HG02642 (cell line): ENCODE results near the gene NXPH3.

Source experiments
- ATAC-seq: cut with Tn5 transposase; IDR thresholded peaks from one replicate; pipeline ENCODE4 v1.9.1; 2021; ENCODE audit warnings: mild to moderate bottlenecking; ENCODE audit not compliant: unreplicated experiment, poor library complexity

Gene NXPH3

GRCh38 chr17:49574323-49574781 lies 1.3 kb upstream of the NXPH3 start:
- no peak for ATAC-seq

- no peak for ATAC-seq
Observed at GRCh38 chr17:49574945-49575678, 559 bp upstream of the NXPH3 start.

DNA sequence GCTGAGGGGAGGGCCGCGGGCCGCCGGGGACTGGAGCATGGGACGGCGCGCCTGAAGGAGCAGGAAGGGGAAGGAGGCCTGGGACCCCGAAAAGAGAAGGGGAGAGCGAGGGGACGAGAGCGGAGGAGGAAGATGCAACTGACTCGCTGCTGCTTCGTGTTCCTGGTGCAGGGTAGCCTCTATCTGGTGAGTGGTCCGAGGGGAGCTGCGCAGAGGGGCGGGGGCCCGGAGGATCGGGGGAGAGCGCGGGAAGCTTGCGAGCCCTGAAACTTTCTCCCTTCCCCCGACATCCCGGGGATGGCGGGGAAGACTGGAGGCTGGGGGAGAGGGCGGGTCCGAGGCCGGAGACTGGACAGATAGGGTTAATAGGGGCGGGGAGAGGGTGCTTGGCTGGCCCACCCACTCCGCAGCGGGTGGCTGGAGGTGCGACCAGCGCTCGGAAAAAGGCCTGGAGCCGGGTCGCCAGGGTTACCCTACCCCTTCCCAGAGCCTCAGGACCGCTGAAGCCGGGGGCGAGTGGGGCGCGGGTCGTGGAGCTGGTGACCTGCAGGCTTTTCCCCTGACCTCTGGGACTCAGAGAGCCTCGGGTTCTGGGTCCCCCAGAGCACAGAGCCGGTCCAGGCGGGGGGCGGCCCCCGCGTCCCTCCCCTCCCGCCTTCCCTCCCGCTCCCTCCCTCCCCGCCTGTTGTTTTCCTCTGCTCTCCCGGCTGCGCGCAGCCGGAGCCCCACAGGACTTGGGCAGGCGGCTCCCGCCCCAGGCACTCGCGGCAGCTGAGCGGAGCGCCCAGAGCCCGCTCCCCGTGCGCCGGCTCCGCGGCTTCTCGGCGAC lies 631 bp downstream of the NXPH3 start:
- no peak for ATAC-seq

DNA sequence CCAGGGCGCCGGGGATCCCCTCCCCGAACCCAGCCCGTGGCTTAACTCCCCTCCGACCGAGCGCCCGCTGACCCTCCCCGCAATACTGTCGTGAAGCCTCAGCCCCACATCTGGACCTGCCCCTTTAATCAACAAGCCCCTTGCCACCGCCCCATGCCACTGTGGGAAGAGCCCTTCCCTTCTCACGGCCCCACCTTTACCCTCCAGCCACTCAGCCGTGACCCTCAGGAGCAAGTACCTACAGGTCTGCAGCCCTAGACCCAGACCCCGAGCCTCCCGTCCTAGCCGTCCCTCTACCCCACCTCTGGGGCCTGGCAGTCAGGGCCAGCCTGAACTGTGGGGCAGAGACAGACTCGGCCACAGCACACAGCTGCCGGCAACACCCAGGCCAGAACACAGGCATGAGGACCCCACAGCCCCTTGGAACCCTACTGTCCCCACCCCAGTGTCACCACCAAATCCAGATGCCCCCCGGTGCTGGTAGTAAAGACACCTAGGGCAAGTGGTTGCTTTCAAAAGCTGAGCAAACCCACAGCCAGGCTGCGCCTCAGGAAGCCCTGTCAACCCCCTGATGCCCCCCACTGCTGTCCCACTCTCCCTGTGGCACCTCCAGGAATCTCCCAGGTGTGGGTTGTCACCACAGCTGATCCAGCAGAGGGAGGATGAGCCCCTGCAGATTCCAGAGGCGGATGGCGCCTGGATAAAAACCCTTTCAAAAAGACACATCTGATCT lies 1.4 kb downstream of the NXPH3 start:
- no peak for ATAC-seq

GRCh38 chr17:49577650-49577934 lies 1.9 kb downstream of the NXPH3 start:
- ATAC-seq: no peak

DNA sequence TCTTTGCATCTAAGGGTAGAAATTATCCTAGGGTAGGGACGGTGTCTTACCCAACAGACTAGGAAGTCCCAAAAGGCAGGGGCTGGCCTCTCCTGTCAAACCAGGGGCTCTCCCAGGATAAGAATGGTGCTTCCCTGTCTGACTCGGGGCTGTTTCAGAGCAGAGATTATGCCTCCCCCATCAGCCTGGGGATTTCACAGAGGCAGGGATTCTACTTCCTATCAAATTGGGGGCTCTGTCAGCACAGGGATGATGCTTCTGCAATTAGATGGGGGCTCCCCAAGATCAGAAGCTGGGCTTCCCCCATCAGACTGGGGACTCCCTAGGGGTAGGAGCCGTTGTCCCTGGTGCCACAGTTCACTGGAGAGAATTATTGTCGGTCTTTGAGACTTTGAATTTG lies 2.3 kb downstream of the NXPH3 start:
- ATAC-seq: no peak

GRCh38 chr17:49578414-49578813 lies 2.7 kb downstream of the NXPH3 start:
- no peak for ATAC-seq

DNA sequence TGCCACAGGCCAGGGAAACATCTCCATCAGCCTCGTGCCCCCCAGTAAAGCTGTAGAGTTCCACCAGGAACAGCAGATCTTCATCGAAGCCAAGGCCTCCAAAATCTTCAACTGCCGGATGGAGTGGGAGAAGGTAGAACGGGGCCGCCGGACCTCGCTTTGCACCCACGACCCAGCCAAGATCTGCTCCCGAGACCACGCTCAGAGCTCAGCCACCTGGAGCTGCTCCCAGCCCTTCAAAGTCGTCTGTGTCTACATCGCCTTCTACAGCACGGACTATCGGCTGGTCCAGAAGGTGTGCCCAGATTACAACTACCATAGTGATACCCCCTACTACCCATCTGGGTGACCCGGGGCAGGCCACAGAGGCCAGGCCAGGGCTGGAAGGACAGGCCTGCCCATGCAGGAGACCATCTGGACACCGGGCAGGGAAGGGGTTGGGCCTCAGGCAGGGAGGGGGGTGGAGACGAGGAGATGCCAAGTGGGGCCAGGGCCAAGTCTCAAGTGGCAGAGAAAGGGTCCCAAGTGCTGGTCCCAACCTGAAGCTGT lies 3.4 kb downstream of the NXPH3 start:
- no peak for ATAC-seq

DNA sequence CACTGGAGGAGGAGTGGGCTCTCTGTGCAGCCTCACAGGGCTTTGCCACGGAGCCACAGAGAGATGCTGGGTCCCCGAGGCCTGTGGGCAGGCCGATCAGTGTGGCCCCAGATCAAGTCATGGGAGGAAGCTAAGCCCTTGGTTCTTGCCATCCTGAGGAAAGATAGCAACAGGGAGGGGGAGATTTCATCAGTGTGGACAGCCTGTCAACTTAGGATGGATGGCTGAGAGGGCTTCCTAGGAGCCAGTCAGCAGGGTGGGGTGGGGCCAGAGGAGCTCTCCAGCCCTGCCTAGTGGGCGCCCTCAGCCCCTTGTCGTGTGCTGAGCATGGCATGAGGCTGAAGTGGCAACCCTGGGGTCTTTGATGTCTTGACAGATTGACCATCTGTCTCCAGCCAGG lies 3.9 kb downstream of the NXPH3 start:
- no peak for ATAC-seq

GRCh38 chr17:49580055-49580721 lies 4.5 kb downstream of the NXPH3 start:
- no peak for ATAC-seq

- ATAC-seq: no peak
Observed at GRCh38 chr17:49580981-49581647, 5.4 kb downstream of the NXPH3 start.

GRCh38 chr17:49581648-49581998 lies 6.0 kb downstream of the NXPH3 start:
- no peak for ATAC-seq

DNA sequence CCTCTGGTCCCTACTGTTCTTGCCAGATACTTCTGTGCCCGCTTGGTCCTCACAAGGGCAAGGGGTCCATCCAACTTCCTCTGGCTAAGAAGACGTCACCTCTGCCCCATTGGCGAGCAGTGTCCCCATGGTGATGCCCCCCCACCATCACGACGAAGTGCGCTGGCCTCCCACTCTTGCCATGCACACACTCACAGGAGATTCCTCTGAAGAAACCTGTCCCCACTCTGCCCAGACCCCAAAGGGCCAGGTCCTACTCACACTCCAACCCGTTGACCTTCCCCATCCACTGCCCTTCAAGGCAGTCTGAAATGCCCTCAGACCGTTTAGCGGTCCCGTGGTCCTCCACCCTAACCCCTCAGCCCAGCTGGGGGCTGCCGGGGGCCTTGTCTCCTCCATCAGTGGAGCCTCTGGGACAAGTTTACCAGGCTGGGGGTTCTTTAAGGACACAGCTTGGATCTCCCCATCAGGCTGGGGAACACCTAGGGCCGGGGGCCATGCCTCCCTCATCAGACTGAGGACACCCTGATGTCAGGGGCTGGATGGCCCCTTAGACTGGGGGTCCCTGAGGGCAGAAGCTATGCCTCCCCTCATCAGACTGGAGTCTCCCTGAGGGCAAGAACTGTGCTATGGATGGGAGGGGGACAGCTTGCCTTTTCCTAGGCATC lies 6.5 kb downstream of the NXPH3 start:
- no peak for ATAC-seq

- ATAC-seq: no peak
Observed at GRCh38 chr17:49582789-49583188, 7.1 kb downstream of the NXPH3 start.

DNA sequence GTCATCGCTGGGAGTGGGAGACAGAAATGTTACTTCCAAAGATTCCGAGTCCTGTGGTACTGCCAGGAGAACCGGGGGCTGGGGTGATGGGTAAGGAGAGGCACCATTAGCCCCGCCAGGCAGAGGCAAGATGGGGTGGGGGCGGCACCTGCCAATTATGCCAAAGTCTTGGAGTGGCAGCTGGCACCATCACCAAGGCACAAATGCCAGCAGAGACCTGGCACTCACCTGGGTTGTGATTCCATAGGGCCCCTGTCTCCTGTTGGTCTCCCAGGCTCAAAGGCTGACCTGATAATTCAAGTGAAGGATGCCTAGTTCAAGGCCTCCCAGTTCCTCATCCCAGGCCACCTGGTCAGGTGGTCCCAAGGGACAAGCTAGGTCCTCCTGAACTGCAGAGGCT lies 7.6 kb downstream of the NXPH3 start:
- no peak for ATAC-seq

GRCh38 chr17:49583889-49584288 lies 8.2 kb downstream of the NXPH3 start:
- ATAC-seq: no peak

DNA sequence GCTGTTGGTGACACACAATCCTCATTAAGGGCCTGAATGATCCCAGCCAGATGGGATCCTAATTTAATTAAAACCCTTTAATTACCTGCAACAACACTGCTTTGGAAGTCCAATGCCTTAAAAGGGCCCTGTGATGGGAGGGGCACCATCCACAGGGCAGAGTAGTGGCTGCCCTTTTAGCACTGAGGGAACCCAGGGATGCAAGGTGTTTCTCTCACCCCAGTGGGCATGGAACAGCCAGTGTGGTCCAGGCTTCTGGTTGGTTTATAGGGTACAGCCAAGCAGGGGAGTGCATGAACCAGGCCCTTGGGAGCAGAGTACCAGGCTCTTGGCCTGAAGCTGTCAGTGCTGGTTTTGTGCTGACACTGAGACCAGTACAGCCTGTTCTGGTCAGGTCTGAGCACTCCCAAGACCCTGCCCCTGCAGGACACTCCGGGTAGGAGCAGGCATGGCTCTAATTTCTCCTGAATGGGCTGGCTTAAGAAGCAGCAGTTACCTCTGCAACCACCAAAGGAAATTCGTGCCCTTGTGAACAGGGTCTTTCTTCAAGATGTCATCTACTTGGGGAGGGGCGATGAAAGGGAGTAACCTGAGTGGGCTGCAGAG lies 9.9 kb downstream of the NXPH3 start:
- no peak for ATAC-seq

DNA sequence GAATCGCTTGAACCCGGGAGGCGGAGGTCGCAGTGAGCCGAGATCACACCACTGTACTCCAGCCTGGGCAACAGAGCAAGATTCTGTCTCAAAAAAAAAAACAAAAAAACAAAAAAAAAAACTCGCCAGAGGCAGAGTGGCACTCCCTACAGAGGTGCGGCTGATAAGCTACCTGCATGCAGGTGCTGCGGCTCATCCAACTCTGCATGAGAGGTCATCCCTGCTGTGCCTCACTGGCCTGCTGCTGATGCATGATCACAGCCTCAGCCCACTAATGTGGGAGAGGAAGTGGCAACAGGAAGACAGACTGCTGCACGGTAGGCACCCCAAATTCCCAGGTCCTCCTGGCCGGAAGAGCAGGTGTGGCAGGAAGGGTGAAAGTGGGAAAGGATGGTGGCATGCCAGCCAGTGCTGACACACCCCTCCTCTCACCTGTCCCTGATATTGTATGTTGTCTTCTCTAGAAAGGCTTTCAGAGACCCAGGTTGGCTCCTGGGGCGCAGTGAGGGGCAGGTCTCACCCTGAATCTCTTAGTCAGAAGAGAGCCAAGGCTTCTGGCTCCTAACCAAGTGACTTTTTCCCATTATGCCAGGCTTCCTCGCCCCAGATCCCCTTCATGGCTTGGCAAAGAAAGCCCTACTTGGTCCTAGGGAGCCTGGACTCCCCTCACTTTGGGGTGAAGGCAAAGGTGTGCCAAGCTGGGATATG lies 11.8 kb downstream of the NXPH3 start:
- no peak for ATAC-seq
